Measurements from ENCODE around the gene GPR15LG.
A peak's percentile ranks its signal among the peaks of the same experiment; 100 is the strongest.
"Not testable (repeated sequence)": the region's sequence is repeated elsewhere in the genome, so short reads cannot be mapped to it uniquely, and the experiment has no call there.

Gene GPR15LG

DNA sequence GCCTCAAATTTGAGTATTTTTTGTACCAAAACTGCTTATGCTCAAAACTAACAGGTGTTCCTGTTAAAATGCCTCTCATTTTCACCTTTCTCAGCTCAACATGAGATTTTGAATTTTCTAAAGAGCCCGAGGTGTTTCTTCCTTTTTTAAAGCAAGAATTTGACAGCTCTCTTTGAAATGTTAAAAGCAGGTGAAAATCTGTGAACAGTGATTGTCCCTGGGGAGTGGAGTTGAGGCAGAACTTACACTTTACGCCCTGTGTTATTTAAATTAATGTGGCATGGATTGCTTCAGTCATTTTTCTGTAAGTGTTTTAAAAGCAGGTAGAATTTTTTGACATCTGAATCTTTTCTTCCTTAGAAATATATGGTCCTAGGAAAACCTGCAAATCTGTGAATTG is 9.2 kb upstream of the GPR15LG start:
- no peak for DNase-seq

GRCh38 chr10:84166620-84167288 is 6.8 kb upstream of the GPR15LG start:
- no peak for DNase-seq

DNA sequence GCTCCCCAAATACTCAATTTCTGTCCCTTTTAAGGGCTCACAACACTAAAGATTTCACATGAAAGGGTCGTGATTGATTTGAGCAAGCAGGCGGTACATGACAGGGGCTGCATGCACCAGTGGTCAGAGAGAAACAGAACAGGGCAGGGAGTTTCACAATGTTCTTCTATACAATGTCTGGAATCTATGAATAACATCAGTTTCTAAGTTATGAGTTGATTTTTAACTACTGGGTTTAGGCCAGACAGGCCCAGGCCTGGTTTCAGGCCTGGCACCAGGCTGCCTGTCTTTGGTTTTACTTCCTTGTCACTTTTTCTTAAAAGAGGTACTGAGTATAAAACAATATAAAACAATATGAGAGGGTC is 6.3 kb upstream of the GPR15LG start:
- DNase-seq: not testable (repeated sequence)

GRCh38 chr10:84168382-84168781 is 5.2 kb upstream of the GPR15LG start:
- DNase-seq: not testable (repeated sequence)

DNA sequence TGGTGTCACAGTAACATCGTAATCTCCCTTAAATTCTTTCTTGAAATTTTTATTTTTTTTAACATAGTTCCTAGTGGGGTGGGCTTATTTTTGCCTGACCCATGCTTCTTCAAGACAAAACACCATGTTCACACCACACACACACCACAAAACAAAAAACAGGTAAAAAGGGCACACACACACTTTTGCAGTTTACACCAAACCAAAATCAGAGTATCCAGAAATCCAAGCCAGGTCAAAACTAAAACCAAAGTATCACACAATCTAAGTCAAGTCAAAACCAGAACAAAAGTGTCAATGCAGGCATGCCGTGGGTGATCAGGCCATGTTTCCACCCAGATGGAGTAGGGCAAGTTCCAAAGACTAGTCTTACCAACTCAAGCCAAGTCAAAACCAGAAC is 2.4 kb upstream of the GPR15LG start:
- DNase-seq: not testable (repeated sequence)

- not testable (repeated sequence) for DNase-seq
Observed at GRCh38 chr10:84171700-84172466, 1.7 kb upstream of the GPR15LG start.

GRCh38 chr10:84172467-84173356 is 889 bp upstream of the GPR15LG start:
- DNase-seq: no peak

DNA sequence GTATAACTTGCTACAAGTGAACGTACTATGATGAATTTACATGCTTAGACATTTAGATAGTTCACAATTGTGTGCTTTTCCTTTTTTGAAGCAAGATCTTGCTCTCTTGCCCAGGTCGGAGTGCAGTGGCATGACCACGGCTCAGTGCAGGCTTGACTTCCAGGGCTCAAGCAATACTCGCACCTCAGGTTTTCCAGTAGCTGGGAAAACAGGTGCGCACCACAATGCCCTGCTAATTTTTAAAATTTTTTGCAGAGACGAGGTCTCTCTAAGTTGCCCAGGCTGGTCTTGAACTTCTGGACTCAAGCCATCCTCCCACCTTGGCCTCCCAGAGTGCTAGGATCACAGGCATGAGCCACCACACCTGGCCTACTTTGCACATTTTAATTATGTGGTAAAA is 1.8 kb downstream of the GPR15LG start:
- DNase-seq: no peak

- no peak for DNase-seq
Observed at GRCh38 chr10:84176351-84176750, 2.8 kb downstream of the GPR15LG start.

- DNase-seq: no peak
Observed at GRCh38 chr10:84176836-84177474, 3.4 kb downstream of the GPR15LG start.

- no peak for DNase-seq
Observed at GRCh38 chr10:84177541-84178141, 4.0 kb downstream of the GPR15LG start.

- no peak for DNase-seq
Observed at GRCh38 chr10:84178160-84178609, 4.6 kb downstream of the GPR15LG start.

DNA sequence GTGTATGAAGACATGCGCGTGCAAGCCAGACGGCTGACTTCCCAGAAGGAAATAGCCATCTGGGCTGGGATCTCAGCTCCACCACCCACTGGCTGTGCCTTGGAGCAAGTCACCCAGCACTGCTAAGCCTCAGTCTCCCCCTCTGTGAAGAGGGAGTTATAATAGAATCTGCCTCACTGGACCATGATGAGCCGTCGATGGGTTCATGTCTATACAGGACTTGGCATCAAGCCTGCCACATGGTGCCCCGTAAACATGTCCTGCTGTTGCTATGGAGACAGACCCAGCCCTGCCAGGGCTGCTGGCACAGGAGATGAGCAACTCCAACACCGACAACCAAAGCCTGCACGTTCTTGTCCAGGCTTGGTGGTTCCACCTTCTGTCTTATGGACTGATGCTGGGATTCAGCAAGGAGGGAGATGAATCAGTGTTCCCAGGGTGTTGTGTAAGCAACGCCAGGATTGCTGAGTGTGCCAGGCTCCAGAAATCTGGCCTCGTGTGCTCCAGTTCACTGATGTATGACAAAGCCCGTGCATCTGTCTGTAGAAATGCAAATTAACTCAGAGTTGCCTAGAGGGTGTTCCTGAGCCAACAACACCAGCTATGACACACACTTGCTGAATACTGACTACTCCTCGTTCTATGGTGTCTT is 5.6 kb downstream of the GPR15LG start:
- peak in 15 of 56 donors; percentile 9 to 65 (median 24) for DNase-seq

DNA sequence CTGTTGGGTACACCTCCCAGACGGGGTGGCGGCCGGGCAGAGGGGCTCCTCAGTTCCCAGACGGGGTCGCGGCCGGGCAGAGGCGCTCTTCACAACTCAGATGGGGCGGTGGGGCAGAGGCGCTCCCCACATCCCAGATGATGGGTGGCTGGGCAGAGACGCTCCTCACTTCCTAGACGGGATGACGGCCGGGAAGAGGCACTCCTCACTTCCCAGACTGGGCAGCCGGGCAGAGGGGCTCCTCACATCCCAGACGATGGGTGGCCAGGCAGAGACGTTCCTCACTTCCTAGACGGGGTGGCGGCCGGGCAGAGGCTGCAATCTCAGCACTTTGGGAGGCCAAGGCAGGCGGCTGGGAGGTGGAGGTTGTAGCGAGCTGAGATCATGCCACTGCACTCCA is 6.8 kb downstream of the GPR15LG start:
- DNase-seq: not testable (repeated sequence)

DNA sequence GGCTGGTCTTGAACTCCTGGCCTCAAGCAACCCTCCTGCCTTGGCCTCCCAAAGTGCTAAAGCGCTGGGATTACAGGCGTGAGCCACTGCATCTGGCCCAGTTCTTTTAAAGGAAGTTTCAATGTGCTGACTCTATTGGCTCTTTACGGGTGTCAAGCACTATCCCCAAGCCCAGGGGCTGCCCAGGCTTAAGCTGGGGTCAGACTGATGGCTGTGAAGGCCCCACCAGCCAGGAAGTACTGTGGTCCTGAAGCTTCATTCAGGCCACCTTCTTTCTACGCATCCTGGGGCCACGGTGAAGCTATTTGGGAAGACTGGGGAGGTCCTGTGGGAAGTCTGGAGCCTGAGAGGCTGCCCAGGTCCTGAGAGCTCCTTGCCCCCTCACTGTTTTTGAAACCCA is 8.0 kb downstream of the GPR15LG start:
- DNase-seq: no peak

- no peak for DNase-seq
Observed at GRCh38 chr10:84184517-84184916, 10.9 kb downstream of the GPR15LG start.

GRCh38 chr10:84185526-84186175 is 12.1 kb downstream of the GPR15LG start:
- no peak for DNase-seq

- no peak for DNase-seq
Observed at GRCh38 chr10:84188815-84189214, 15.2 kb downstream of the GPR15LG start.

GRCh38 chr10:84190621-84191020 is 17.0 kb downstream of the GPR15LG start:
- DNase-seq: no peak

DNA sequence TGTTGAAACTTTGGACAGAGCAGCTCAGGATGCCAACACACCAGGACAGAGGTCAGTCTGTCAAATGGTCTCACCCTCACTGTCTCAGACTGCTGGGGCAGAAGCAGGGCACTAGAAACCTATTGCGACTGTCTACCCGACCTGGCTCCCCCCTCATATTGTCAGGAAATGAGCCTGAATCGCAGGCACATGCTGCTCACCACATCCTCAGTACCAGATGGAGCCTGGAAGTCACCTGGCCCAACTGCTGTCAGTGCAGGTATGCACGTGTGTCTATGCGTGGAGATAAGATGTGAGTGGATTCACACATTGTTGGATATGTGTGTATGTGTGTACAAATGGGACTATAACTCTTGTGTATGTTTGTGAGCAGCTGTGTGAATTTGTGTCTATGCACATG is 17.5 kb downstream of the GPR15LG start:
- DNase-seq: no peak

Data from amygdala (tissue), 56 donors.